NCI-H2171 treated with DMSO at 0.1 percent for 48 hours (cell line): ENCODE data around the gene MTHFR.
A peak's percentile ranks its signal among the peaks of the same experiment; 100 is the strongest.
"Not testable (repeated sequence)": the region's sequence is repeated elsewhere in the genome, so short reads cannot be mapped to it uniquely, and the experiment has no call there.

Experiments
- DNase-seq: peaks from one replicate; lab custom pipeline; 2025; lab: John Stamatoyannopoulos, UW

MTHFR gene

DNA sequence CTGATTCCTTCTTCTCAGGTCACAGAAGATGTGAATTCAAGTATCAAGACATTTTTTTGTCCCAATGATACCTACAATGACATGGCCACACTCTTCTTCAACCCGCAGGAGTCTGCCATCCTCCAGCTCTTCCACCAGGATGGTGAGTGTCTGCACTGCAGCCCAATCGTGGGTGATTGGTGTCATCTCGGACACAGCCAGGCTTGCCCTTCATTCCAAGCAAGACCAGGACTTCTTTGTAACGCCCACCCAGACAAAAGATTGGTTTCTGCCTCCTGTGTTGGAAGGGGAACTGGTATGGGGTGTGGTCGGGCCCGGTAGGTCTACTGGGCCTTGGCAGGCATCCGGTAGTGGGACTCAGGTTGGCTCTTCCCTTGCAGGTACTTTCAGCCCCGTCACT, 27.7 kb upstream of the MTHFR start:
- DNase-seq = no peak

DNA sequence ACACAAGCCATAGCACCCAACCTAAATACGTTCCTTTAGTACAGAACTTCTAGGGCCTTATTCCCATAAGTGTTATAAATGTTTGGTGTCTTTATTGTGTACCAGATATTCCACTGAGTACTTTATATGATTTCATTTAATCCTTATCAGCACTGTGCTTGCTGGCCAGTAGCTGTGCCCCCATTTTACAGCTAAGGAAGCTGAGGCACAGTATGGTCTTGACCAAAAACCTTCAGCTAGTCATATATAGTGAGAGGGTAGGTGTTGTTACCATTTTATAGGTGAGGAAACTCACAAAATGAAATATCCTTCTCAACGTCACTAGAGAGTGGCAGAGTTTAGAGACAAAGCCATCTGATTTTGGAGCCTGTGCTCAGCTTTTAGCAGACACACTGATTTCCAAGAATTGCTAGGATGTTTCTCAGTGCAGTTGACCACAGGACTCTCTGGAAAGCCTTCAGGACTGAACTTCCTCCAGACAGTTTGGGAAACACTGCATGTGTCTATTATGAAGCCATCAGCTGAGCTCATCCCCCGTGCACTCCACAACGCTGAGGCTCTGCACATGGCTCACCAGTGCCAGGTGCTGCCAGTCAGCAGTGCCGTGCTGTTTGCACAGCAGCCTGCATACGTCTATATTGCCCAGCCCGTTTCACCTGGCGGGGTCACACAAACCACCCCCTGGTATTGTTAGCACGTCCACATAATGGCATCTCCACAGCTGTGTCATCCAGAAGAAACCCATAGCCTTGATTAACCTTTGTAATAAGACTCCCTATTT, 26.4 kb upstream of the MTHFR start:
- no peak for DNase-seq

DNA sequence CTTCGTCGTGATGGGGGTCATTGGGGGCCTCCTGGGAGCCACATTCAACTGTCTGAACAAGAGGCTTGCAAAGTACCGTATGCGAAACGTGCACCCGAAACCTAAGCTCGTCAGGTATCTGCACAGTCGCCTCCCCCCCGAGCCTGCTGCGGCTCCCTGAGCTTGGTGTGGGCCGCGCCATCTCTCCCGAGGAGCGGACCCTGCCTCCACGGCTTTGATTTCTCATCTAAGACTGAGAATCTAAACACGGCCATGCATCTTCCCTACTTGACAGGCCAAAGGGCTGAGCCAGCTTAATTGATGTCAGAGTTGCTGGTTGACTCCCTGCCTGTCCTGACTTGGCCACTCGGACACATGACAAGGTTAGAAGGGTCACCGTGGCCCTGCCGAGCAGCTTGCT, 22.7 kb upstream of the MTHFR start:
- no peak for DNase-seq

DNA sequence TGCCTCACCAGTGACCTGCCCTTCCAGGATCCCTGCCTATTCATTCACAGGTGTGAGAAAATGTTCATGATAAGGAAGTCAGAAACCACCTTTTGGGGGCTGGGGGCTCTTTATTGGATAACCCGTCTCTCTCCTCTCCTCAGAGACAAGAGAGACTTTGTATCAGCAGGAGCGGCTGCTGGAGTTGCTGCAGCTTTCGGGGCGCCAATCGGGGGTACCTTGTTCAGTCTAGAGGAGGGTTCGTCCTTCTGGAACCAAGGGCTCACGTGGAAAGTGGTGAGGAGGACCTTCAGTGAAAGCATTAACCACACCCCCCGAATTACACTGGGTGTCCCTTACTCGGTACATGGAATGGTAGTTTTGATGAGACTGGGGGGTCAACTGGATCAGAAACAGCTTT, 21.2 kb upstream of the MTHFR start:
- no peak for DNase-seq

DNA sequence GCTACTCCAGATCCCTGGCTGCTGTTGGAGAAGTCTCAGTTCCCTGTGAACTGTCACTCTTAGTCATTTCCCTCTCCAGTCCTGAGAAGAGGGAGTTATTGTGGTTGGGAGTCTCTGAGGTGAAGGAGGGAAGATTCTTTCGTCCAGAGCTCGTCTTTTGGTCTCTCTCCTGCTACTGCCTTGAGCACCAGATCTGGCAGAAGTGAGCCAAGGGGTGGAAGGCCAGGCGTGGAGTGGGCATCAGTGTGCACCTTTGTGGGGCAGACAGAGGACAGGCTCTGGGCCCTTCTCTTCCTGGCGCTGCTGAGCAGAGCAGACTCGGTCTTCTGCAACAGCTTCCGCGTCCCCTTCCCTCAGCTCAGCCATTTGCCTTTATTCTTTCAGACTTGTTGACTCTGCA, 19.4 kb upstream of the MTHFR start:
- DNase-seq = no peak

DNA sequence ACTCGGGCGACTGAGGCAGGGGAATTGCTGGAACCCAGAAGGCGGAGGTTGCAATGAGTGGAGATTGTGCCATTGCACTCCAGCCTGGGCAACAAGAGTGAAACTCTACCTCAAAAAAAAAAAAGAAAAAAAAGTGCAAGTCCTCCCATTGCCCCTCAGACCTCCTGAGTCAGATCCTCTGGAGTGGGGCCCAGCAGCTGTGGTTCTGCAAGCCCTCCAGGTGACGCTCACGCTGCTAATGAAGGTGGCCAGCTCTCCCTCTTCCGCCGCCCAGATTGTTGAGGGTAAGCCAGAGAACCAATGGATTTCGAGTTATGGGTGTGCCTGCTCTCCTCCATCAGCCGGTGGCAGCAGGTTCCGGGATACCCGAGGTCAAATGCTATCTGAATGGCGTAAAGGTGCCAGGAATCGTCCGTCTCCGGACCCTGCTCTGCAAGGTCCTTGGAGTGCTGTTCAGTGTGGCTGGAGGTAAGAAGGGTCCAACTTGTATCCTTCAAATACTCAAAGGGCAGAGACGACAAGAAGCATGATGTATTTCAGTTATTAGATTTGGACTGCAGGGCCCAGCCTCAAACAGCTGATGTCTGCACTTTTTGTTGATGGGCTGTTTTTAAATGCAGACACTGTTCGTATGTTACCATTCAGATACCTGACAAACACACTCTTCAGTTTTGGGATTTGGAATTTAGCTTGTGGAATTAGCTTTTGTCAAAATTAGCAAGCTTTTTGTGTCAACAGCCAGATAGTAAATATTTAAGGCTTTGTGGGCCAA, 17.8 kb upstream of the MTHFR start:
- no peak for DNase-seq

DNA sequence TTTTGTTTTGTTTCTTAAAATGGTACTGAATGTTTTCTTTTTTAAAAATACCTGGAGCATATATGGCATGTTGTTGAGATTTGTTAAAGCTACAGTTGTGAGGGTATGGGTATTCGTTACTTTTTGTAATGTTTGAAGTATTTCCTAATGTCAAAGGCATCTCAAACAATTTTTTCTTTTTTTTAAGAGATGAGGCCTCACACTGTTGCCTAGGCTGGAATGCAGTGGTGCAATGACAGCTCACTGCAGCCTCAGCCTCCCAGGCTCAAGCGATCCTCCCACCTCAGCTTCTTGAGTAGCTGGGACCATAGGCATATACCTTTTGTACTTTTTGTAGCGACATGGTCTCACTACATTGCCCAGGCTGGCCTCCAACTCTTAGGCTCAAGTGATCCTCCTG, 16.3 kb upstream of the MTHFR start:
- DNase-seq = no peak

DNA sequence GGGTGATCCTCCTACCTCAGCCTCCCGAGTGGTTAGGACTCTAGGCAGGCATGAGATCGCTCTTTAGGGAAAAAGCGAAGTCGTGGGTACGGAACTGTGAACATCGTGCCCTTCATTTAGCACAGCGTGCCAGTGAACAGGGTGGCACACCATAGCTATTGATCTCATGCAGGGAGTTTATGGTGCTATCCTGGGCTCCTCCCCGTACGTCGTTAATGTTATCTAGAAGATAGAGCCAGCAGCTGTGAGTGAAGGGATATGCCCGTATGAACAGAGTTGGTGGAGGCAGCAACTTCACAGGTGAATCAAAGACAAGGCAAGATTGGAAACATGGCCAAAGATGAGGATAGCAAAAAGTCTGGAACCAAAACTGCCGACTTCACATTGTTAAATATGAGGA, 11.4 kb upstream of the MTHFR start:
- DNase-seq = no peak

DNA sequence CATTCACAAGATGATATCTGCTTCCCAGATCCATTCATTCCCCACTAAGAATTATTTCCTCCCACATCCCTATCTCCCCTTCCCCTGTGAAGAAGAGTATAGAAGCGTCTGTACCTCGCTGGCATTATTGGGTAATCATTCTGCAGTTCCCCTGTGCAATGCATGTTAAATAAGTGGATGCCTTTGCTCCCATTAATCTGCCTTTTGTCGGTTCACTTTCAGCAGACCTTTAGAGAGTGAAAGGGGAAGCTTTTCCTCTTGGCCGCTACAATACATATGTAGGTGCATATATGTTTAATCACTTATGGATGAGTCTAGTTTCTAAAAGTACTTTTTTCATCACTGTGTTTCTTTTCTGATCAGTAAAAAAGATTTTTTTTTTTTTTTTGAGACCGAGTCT, 7.3 kb upstream of the MTHFR start:
- DNase-seq = no peak

DNA sequence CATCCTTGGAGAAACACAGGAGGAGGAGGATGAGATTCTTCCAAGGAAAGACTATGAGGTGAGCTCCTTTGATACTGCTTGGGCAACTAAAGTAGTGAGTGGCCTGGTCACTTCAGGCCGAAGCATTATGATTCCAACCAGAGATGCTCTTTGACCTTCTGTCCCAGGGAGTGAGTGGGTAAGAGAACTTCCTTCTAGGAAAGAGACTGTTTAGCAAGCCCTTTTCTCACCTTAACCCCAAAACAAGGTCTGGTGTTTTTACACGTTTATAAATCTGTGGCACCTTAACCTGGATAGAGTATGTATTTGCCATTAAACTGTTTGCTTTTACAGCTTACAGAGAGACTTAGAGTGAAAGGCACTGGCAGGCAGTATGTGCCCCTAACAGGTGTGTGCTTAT, 1.4 kb upstream of the MTHFR start:
- no peak for DNase-seq

DNA sequence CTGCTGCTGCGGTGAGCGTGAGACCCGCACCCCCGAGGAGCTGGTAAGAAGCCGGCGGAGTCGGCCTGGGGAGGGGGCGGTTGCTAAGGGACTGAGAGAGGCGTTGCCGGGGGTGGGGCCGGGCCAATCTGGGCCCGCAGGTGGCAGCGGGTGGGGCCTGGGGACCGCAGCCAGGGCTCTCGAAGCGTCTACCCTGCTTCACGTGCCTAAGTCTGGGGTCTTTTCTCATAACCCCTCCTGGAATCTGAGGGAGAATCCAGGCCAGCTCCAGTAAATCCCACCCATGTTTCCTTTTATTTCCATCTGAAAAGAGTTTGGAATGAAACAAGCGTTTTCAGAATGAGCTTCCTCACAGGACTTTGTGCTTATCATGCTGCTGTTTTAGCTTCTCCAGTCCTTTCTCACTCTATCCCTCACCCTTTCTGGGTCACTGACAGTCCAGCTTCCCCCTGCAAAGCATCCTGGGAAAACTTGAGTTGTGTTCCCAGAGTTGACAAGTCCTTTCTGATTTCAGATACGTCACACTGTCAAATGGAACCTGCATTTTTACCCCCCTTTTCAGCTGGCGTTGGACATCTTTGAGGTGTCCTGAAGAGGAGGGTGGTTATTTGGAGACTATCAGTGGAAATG, 658 bp upstream of the MTHFR start:
- DNase-seq = no peak

DNA sequence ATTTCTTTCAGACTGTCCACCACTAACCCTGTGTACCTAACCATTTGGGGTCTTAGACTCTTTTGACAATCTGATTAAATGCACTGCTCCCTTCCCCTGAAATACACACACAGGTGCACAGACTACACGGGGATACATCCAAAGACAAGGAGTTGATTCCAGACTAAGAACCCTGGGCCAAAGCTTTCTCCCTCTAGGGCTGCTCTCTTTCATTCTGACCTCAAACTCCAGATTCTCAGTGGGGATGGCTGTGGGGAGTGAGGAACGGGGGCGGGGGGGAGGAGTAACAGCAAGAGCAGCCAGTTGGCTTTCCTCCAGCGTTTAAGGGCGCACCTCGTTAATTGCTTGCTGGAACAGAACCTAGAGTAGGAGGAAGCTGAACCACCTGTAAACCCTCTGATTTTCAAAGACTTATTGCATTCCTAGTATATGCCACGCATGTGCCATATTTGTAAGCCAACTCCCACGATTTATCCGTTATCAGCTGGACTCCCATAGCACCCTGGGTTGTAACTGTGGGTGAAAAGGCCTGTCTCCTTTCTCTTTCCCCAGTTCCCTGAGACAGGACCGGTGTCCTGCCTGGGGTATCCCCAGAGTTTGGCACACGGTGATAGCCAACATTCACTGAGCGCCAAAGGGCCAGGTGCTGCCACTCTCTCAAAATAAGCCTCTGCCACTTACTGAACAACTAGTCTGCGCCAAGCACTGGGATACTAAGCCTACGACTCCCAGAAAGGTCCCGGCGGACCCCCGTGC, 920 bp downstream of the MTHFR start:
- DNase-seq = peak; percentile 78

DNA sequence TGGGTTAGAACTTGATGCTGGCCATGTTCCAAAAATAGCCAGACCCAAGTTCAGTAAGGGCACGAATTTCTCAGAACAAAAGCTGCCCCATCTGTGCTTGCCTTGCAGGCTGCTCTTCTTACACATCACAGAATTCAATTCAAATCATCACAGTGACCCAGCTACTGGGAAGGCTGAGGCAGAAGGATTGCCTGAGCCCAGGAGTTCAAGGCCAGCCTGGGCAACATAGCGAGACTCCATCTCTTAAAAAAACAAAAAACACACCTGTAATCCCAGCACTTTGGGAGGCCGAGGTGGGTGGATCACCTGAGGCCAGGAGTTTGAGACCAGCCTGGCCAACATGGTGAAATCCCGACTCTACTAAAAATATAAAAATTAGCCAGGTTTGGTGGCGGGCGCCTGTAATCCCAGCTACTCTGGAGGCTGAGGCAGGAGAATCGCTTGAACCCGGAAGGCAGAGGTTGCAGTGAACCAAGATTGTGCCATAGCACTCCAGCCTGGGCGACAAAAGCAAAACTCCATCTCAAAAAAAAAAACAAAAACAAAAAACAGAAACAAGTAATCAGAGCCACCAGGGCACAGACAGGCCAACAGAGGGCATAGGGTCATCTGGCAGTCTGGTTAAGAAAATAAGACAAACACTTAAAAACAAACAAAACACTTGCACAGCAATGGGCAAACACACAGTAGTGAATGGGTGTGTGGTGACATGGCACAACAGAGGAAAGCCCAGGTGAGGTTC, 1.7 kb downstream of the MTHFR start:
- DNase-seq = not testable (repeated sequence)

DNA sequence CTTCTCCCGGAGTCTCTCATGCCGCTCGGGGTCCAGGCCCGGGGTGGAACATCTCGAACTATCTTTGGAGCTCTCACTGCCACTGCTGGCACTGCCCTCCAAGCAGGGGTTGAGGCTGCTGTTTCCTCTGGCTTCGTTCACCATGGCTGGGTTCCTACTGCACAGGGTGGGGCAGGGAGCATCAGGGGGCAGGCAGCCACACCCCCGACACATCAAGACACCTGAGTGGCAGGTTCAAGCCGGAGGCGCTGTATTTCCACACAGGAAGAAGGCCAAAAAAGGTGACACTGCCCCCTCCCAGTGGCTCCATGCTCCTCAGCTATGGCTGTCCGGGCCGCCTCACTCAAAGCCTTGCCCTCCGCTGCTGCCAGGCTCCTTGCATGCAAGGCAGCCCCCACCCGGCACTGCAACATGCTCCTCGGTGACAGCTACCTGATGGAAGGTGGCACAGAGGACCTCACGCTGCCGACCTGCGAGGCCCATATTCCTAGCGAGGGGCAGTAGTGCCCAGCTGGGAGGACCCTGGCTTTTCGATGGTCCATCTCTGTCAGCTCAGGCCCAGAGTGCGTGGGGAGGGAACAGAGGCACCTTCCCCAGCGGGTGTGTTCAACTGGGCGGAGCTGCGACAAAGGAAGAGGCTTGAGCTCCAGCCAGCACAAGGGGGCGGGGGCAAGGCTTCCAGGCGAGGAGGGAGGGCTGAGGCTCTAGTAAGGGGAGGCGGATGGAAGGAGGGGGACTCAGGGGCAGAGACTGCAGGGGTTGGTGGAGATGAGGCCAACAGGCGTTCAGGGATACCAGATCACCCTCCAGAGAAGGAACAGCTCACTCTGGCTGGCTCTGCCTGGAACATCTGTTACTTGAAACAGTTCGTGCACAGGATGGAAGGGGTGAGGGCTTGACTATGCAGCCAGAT, 2.5 kb downstream of the MTHFR start:
- peak; percentile 98 for DNase-seq

DNA sequence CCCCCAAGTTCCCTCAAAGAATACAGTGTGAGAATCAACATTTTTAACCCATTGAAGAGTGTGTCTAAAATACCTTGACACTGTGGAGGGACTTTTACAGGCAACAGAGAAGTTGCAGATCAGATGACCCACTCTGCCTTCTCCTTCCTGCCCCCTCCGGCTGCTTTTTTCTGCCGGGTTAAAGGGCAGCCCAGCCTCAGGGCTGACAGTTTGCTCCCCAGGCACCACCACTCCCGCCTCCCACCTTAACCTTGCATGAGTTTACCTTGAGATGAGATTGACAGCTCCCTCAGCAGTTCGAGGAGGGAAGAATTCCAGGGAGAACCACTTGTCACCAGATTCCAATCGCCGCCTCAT, 3.2 kb downstream of the MTHFR start:
- no peak for DNase-seq

DNA sequence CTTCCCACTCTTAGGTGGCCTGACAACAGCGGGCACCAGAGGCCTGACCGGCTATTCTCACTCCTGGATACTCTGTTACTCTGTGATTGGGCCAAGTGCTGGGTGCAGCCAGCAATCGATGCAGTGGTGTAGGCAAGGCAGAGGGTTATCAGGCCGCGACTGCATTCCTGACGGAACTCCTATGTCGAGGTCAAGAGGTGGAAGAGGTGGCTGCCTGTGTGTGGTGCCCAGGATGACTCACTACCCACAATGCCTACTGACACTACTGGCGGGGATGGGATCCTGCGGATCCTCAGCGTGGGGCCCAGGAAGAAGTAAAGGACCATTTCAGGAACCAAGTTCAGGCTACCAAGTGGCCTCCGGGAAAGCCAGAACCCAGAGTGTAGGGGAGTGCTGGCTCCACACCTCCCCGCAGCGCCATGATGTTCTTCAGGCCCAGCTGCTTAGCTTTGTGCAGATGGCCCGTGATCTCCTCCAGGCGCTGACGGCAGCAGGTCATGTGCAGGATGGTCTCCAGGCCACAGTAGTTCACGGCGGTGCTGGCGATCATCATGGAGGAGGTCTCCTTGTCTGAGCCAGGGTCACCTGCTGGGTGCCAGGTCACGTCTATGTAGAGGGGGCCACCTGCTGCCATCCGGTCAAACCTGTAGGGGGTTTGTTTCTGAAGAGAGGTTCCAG, 4.9 kb downstream of the MTHFR start:
- no peak for DNase-seq

DNA sequence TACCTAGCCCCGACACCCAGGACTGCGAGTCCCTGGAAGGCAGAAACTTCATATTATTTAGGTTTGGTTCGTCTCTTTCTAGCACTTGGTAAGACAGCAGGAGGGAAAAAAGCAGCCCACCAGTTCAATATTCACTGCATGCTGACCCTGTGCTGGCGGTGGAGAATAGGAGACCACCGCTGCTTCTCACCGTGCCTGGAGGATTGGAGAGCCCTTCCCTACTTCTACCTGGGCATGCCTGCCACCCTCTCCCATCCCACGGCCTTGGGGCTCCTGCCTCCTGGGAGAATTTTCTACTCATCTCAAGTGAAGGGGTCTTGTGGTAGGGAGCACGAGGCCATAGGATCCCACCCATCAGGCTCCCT, 5.4 kb downstream of the MTHFR start:
- DNase-seq = no peak

DNA sequence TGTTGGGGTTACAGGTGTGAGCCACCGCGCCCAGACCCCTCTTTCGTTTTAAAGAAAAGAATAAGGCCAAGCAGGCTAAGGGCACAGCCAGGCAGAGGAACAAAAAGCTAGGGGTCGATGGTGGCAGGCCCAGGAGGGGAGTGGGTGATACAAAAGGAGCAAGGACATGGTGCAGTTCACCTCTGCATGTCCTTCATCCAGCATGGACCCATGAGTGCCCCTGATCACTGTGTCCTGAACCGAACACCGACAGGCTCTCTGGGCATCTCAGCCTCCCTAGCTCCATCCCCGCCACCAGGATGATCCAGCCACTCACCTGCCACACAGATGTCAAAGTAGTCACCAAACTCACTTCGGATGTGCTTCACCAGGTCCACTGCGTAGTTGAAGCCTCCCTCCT, 5.9 kb downstream of the MTHFR start:
- DNase-seq = no peak

DNA sequence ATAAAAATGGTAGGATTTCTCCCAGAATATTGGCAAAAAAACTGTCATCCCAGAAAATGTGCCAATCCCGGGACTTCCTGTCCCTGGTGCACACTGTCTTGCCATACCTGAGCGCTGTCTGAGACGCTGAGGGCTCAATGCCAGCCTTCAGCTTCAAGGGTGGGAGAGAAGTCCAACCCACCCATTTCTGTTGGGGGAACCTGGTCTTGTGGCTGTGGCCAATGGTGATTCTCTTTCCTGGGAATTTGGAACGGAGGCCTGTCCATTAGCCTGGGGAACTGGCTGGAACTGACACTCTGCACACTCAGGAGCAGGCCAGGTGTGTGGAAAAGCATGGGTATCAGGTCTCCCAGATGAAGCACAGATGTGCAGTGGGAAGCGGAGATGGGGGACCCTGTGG, 6.7 kb downstream of the MTHFR start:
- no peak for DNase-seq

DNA sequence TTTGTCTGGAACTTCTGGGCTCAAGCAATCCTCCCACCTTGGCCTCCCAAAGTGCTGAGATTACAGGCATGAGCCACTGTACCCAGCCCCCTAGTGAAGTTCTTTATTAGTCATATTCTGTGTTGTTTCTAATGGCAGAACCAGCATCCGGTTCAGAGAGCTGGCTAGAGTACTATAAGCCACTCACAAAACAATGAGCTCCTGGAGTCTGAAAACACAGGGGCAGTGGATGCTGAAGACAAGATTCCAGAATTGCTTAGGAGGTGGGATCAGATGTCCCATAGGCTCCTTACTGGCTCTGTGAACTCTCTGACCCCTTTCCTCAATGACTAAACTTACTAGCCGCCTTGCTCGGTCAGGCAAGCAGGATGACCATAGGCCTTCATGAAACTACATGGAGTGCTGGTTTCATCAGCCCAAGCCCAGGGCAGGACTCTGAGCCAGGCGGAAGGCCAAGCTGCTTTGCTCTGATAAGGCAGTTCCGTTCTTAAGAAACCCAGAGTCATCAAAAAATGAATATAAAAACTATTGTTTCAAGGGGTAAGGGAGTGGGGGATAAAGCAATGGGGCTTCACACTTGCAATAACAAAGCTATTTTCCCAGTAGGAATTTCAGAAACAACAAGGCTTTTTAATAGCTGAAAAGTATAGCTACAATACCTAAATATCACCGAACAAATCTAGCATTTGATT, 8.1 kb downstream of the MTHFR start:
- no peak for DNase-seq
